Measurements from ENCODE around the gene VWA5B2. TPM values are rescaled to one million over a fixed set of nuclear protein-coding genes. Genes with fewer than 3 reads are reported as not detected.

VWA5B2 gene
- total RNA-seq, 2 donors from 2014 or later, result 0.07 TPM; not detected in 1

GRCh38 chr3:184196536-184196935, 32.8 kb upstream of the VWA5B2 start:
- Mint-ChIP-seq H3K36me3 (ENCODE audit: insufficient read depth in 2 of 2) (peaks cover 0 to 7% of the 10 kb centered on the region in 2 donors), H3K9me3 (no peaks in the 10 kb centered on the region), H3K27me3 (ENCODE audit: low read depth) (no peaks in the 10 kb centered on the region), H3K27ac (no peak overlapping the region), H3K4me1 (ENCODE audit: low read depth) (no peaks in the 10 kb centered on the region), H3K4me3 (no peak overlapping the region)
- DNase-seq (no peak), ATAC-seq (replicated peaks in 1 of 2) (no peak)

- no peaks in the 10 kb centered on the region for H3K4me1 Mint-ChIP-seq (ENCODE audit: low read depth)
- ATAC-seq (replicated peaks in 1 of 2) (no peak), DNase-seq (no peak)
- peaks cover 0 to 7% of the 10 kb centered on the region in 2 donors for H3K36me3 Mint-ChIP-seq (ENCODE audit: insufficient read depth in 2 of 2)
- H3K27ac Mint-ChIP-seq, result no peak overlapping the region
- no peaks in the 10 kb centered on the region for H3K27me3 Mint-ChIP-seq (ENCODE audit: low read depth)
- H3K9me3 Mint-ChIP-seq, result no peaks in the 10 kb centered on the region
- H3K4me3 Mint-ChIP-seq, result no peak overlapping the region
Observed at GRCh38 chr3:184198509-184198908, 30.9 kb upstream of the VWA5B2 start.

GRCh38 chr3:184200825-184201224, 28.6 kb upstream of the VWA5B2 start:
- DNase-seq, result no peak
- Mint-ChIP-seq H3K9me3 (no peaks in the 10 kb centered on the region), H3K4me3 (no peak overlapping the region), H3K27me3 (ENCODE audit: low read depth) (no peaks in the 10 kb centered on the region), H3K27ac (no peak overlapping the region), H3K4me1 (ENCODE audit: low read depth) (no peaks in the 10 kb centered on the region), H3K36me3 (ENCODE audit: insufficient read depth in 2 of 2) (no peaks in the 10 kb centered on the region)
- no peak for ATAC-seq (replicated peaks in 1 of 2)

GRCh38 chr3:184203526-184203925, 25.9 kb upstream of the VWA5B2 start:
- H3K9me3 Mint-ChIP-seq, result no peaks in the 10 kb centered on the region
- H3K36me3 Mint-ChIP-seq (ENCODE audit: insufficient read depth in 2 of 2), result no peaks in the 10 kb centered on the region
- no peak for ATAC-seq (replicated peaks in 1 of 2)
- peaks cover 9% of the 10 kb centered on the region for H3K27me3 Mint-ChIP-seq (ENCODE audit: low read depth)
- no peak overlapping the region for H3K4me3 Mint-ChIP-seq
- H3K27ac Mint-ChIP-seq, result no peak overlapping the region
- H3K4me1 Mint-ChIP-seq (ENCODE audit: low read depth), result no peaks in the 10 kb centered on the region
- DNase-seq, result no peak

GRCh38 chr3:184209146-184209923, 20.1 kb upstream of the VWA5B2 start:
- Mint-ChIP-seq H3K36me3 (ENCODE audit: insufficient read depth in 2 of 2) (no peaks in the 10 kb centered on the region), H3K27ac (no peak overlapping the region), H3K27me3 (ENCODE audit: low read depth) (peaks cover 15% of the 10 kb centered on the region), H3K4me1 (ENCODE audit: low read depth) (no peaks in the 10 kb centered on the region), H3K4me3 (no peak overlapping the region), H3K9me3 (no peaks in the 10 kb centered on the region)
- no peak for DNase-seq
- no peak for ATAC-seq (replicated peaks in 1 of 2)

- no peak for DNase-seq
- no peaks in the 10 kb centered on the region for H3K9me3 Mint-ChIP-seq
- peaks cover 22% of the 10 kb centered on the region for H3K27me3 Mint-ChIP-seq (ENCODE audit: low read depth)
- no peaks in the 10 kb centered on the region for H3K36me3 Mint-ChIP-seq (ENCODE audit: insufficient read depth in 2 of 2)
- no peak for ATAC-seq (replicated peaks in 1 of 2)
- no peak overlapping the region for H3K27ac Mint-ChIP-seq
- no peaks in the 10 kb centered on the region for H3K4me1 Mint-ChIP-seq (ENCODE audit: low read depth)
- no peak overlapping the region for H3K4me3 Mint-ChIP-seq
Observed at GRCh38 chr3:184211297-184211696, 18.1 kb upstream of the VWA5B2 start.

- Mint-ChIP-seq H3K4me1 (ENCODE audit: low read depth) (no peaks in the 10 kb centered on the region), H3K4me3 (no peak overlapping the region), H3K9me3 (no peaks in the 10 kb centered on the region), H3K27ac (no peak overlapping the region), H3K36me3 (ENCODE audit: insufficient read depth in 2 of 2) (no peaks in the 10 kb centered on the region), H3K27me3 (ENCODE audit: low read depth) (peaks cover 17% of the 10 kb centered on the region)
- DNase-seq (no peak), ATAC-seq (replicated peaks in 1 of 2) (no peak)
Observed at GRCh38 chr3:184211718-184212117, 17.7 kb upstream of the VWA5B2 start.

GRCh38 chr3:184218814-184219213, 10.6 kb upstream of the VWA5B2 start:
- no peak overlapping the region for H3K27ac Mint-ChIP-seq
- no peaks in the 10 kb centered on the region for H3K4me1 Mint-ChIP-seq (ENCODE audit: low read depth)
- peaks cover 11% of the 10 kb centered on the region for H3K27me3 Mint-ChIP-seq (ENCODE audit: low read depth)
- no peaks in the 10 kb centered on the region for H3K36me3 Mint-ChIP-seq (ENCODE audit: insufficient read depth in 2 of 2)
- H3K4me3 Mint-ChIP-seq, result no peak overlapping the region
- ATAC-seq (replicated peaks in 1 of 2) (no peak), DNase-seq (no peak)
- no peaks in the 10 kb centered on the region for H3K9me3 Mint-ChIP-seq

- Mint-ChIP-seq H3K27ac (no peak overlapping the region), H3K27me3 (ENCODE audit: low read depth) (peaks cover 26% of the 10 kb centered on the region), H3K4me3 (no peak overlapping the region), H3K4me1 (ENCODE audit: low read depth) (no peaks in the 10 kb centered on the region), H3K36me3 (ENCODE audit: insufficient read depth in 2 of 2) (no peaks in the 10 kb centered on the region), H3K9me3 (no peaks in the 10 kb centered on the region)
- DNase-seq (no peak), ATAC-seq (replicated peaks in 1 of 2) (no peak)
Observed at GRCh38 chr3:184222521-184222920, 6.9 kb upstream of the VWA5B2 start.

GRCh38 chr3:184223946-184224345, 5.4 kb upstream of the VWA5B2 start:
- Mint-ChIP-seq H3K27me3 (ENCODE audit: low read depth) (peaks cover 41% of the 10 kb centered on the region), H3K4me3 (no peak overlapping the region), H3K36me3 (ENCODE audit: insufficient read depth in 2 of 2) (no peaks in the 10 kb centered on the region), H3K9me3 (no peaks in the 10 kb centered on the region), H3K4me1 (ENCODE audit: low read depth) (peaks cover 4% of the 10 kb centered on the region), H3K27ac (no peak overlapping the region)
- ATAC-seq (replicated peaks in 1 of 2) (no peak), DNase-seq (no peak)

- Mint-ChIP-seq H3K4me1 (ENCODE audit: low read depth) (peaks cover 5% of the 10 kb centered on the region), H3K9me3 (no peaks in the 10 kb centered on the region), H3K27me3 (ENCODE audit: low read depth) (peaks cover 59% of the 10 kb centered on the region), H3K4me3 (no peak overlapping the region), H3K36me3 (ENCODE audit: insufficient read depth in 2 of 2) (no peaks in the 10 kb centered on the region), H3K27ac (no peak overlapping the region)
- DNase-seq, result peak; percentile 63 to 66
- ATAC-seq (replicated peaks in 1 of 2), result peak; percentile 37 to 55
Observed at GRCh38 chr3:184227481-184227935, 1.9 kb upstream of the VWA5B2 start.

- peak overlapping the region; percentile 82 to 88 for H3K4me3 Mint-ChIP-seq
Observed at GRCh38 chr3:184228376-184229137, 828 bp upstream of the VWA5B2 start.

GRCh38 chr3:184230081-184230602, 757 bp downstream of the VWA5B2 start:
- Mint-ChIP-seq H3K27me3 (ENCODE audit: low read depth) (peaks cover 56% of the 10 kb centered on the region), H3K27ac (no peak overlapping the region), H3K36me3 (ENCODE audit: insufficient read depth in 2 of 2) (no peaks in the 10 kb centered on the region), H3K4me3 (peak overlapping the region; percentile 14 to 29), H3K9me3 (no peaks in the 10 kb centered on the region), H3K4me1 (ENCODE audit: low read depth) (peaks cover 5% of the 10 kb centered on the region)
- ATAC-seq (replicated peaks in 1 of 2) (no peak), DNase-seq (no peak)

More at GRCh38 chr3:184228376-184229137, 828 bp upstream of the VWA5B2 start:
- Mint-ChIP-seq H3K9me3 (no peaks in the 10 kb centered on the region), H3K27me3 (ENCODE audit: low read depth) (peaks cover 60% of the 10 kb centered on the region), H3K4me1 (ENCODE audit: low read depth) (peaks cover 5% of the 10 kb centered on the region), H3K36me3 (ENCODE audit: insufficient read depth in 2 of 2) (no peaks in the 10 kb centered on the region), H3K27ac (no peak overlapping the region)
- ATAC-seq (replicated peaks in 1 of 2), result no peak
- no peak for DNase-seq

Measured in activated T-cell treated with anti-CD3 and anti-CD28 coated beads, Interleukin-2, amount 50 U/mL, for 72 hours (primary cell).